HG03159 (cell line): ENCODE data around the gene ATP5PO.
A peak's percentile ranks its signal among the peaks of the same experiment; 100 is the strongest.
"Not testable (repeated sequence)": the region's sequence is repeated elsewhere in the genome, so short reads cannot be mapped to it uniquely, and the experiment has no call there.

Experiments
- ATAC-seq: cut with Tn5 transposase; IDR thresholded peaks from one replicate; pipeline ENCODE4 v1.9.1; 2021; ENCODE audit warnings: mild to moderate bottlenecking, moderate library complexity; ENCODE audit not compliant: unreplicated experiment

ATP5PO gene

DNA sequence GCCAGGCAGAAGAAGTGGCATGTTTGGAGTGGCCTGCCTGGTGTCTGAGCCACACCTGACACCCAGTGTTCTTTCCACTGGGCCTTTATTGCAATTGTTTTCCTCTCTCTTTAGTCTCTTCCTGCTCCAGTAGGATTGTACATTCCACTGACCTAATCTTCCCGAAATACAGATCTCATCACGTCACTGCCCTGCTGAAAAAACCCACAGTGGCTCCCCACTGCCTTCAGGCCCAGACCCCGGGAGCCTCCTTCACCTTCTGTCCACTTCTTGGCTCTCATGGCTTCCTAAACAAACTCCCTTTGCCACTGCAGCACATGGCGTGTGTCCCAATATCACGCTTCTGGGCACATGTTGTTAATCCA, 25.3 kb upstream of the ATP5PO start:
- ATAC-seq, result no peak

GRCh38 chr21:33940164-33940880, 24.7 kb upstream of the ATP5PO start:
- ATAC-seq, result no peak

- ATAC-seq, result no peak
Observed at GRCh38 chr21:33939226-33939625, 23.6 kb upstream of the ATP5PO start.

DNA sequence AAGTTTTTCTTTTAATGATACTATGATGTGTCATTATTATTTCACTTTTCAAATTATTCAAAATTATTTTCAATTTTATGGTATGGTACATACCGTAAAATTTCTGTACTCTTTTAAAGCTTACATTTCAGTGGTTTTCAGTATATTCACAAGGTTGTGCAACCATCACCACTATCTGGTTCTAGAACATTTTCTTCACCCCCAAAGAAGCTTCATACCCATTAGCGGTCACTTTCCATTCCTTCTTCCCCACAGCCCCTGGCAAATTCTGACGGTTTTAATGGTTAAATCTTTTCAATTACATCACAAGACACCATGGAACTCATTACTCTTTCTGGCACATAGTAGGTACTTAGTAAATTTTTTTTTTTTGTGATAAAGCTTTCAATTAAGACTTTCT, 22.8 kb upstream of the ATP5PO start:
- ATAC-seq, result no peak

- no peak for ATAC-seq
Observed at GRCh38 chr21:33937931-33938339, 22.3 kb upstream of the ATP5PO start.

DNA sequence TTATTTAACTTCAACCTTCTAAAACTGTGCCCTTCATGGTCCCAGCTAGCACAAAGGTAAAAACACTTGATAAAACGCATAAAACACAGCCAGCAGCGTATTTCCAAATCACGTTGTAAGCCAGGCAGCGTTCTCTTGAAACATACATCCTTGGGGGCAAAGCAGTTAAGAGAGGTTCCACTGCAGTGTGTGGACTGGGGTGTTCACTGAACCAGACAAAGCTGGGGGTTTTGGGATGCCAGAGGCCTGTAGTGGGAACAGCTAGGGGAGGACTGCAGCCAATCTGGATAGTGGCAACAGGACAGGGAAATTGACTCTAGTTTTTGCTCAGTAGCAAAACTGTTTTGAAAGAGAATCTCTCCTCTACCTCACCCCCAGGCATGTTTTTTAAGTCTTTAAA, 21.5 kb upstream of the ATP5PO start:
- no peak for ATAC-seq

- no peak for ATAC-seq
Observed at GRCh38 chr21:33936301-33937038, 20.9 kb upstream of the ATP5PO start.

DNA sequence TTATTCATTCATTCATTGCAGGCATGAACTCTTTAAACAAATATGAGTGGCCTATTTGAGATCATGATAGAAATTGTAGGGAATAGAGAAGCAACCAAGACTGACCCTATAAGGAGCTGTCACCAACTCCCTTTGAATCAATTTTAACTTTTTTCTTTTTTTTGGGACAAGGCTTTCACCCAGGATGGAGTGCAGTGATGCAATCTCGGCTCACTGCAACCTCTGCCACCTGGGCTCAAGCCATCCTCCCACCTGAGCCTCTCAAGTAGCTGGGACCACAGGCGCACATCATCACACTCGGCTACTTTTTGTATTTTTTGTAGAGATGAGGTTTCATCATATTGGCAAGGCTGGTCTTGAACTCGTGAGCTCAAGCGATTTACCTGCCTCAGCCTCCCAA, 17.1 kb upstream of the ATP5PO start:
- ATAC-seq, result no peak

DNA sequence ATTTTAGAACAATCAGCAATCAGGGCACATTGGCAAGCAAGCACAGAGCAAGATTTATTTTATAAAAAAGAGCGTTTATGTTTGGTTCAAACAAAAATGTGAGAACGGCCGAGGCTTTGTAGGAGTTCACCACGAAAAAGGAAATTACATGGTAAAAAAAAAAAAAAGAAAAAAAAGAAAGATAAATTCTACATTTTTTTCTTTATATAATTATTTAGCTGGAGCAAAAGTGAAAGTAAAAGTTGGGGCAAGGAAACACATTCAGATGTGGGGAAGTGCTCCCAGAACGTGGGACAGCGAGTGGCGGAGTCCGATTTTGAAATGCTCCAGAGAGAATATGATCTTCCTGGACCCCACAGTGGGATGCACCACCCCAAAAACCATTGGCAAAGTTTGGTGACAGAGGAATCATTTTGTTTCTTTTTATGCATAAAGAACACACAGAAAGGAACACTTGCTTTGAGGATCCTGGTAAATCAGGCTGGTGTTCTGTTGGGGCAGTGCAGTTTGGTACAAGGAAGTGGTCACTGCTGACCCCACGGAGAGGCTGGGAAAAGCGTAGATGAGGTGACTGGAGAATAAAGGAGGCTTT, 16.3 kb upstream of the ATP5PO start:
- no peak for ATAC-seq

GRCh38 chr21:33931052-33931798, 15.6 kb upstream of the ATP5PO start:
- not testable (repeated sequence) for ATAC-seq

- ATAC-seq, result not testable (repeated sequence)
Observed at GRCh38 chr21:33926248-33926647, 10.6 kb upstream of the ATP5PO start.

GRCh38 chr21:33924766-33925100, 9.1 kb upstream of the ATP5PO start:
- no peak for ATAC-seq

- peak; percentile 83 for ATAC-seq
Observed at GRCh38 chr21:33924079-33924765, 8.6 kb upstream of the ATP5PO start.

DNA sequence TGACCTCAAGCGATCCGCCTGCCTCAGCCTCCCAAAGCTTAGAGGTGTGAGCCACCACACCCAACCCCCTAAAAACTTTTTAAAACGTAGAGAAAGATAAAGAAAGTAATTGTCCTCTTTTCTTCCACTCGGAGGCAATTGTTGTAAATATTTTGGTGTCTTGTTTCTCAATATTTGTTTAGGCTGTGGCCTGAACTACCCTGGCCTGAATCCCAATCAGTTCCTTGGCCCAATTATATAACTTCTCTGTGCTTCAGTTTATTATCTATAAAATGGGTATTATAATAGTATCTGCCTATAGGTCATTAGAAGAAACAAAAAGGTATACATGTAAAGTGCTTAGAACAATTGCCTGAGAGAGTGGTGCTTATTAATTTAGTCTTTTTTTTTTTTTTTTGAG, 1.8 kb upstream of the ATP5PO start:
- ATAC-seq, result no peak

DNA sequence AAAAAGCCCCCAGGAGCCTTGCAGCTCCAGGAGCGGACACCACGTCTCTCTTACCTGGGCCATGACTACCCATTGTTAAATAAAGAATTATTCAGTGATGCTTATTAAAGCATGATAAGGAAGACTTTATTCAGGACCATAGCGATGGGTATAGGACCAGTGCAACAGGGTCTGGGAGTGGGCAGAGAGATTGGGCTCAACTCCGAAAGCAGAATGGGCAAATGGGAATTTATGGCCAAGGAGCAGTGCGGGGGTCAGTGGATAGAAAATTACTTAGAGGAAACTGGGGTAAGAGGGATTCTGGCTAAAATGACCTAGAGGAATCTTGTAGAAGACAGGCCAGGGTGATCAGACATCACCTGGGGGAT, 580 bp upstream of the ATP5PO start:
- ATAC-seq, result peak; percentile 3

DNA sequence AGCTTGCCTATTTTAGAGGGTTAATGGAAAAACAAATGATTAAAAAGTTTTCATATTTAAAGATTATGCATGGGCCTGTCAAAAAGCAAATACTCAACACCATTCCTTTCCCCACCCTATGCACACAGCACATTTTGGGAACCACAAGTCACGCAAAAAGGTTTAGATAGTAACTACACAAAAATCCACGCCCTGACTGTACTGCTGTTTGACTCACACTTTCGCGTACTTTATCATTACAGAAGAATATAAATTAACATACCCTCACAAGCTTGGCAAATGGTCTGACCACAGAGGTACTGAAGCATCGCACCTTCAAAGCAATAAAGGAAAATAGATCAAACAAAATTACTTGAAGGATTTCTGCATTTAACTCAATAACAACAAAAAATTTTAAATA, 1.4 kb downstream of the ATP5PO start:
- ATAC-seq, result no peak

- ATAC-seq, result no peak
Observed at GRCh38 chr21:33909756-33910155, 5.8 kb downstream of the ATP5PO start.

DNA sequence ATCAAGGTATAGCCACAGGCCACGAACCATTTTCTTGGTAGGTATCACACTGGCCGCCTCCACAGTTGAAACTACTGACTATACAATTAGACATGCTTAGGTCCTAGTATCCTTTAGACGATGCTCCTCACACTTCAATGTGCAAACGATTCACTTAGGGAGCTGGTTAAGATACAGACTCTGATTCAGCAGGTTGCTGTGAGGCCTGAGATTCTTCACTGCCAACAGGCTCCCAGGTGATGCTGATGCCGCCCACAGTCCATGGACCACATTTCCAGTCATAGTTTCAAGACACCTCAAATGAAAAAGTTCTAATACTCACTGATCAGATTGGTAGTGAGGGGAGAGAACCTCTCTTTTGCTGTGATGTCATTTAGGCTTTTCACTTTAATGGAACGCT, 6.8 kb downstream of the ATP5PO start:
- no peak for ATAC-seq

GRCh38 chr21:33904041-33904440, 11.6 kb downstream of the ATP5PO start:
- ATAC-seq, result no peak

DNA sequence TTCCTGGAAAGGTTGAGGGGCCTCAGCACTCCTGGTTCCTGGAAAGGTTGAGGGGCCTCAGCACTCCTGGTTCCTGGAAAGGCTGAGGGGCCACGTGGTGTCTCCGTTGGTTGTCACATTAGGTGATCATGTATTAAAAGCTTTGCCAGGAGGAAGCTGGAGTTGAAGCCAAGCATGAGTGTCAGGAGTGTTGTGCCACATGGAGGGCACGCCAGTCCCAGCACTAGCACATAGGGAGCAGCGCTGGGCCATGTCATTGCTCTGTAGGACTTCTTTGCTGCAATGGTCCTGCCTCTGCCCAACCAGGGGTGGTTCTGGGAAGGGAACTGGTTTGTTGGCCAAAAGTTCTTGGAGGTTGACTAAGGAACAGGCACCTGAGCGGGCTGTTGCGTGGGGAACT, 13.3 kb downstream of the ATP5PO start:
- no peak for ATAC-seq
